CD1c-positive myeloid dendritic cell (primary cell): ENCODE measurements around the gene ZNF365.

Experiments
- DNase-seq: peaks from one replicate; pipeline ENCODE4 v3.0.0-alpha.2; 2016; ENCODE audit errors: extremely low spot score

ZNF365 gene

GRCh38 chr10:62422068-62422590 lies 48.0 kb downstream of the ZNF365 start:
- peak; percentile 9 for DNase-seq

GRCh38 chr10:62424026-62424425 lies 49.9 kb downstream of the ZNF365 start:
- DNase-seq = no peak

- no peak for DNase-seq
Observed at GRCh38 chr10:62426086-62426485, 51.9 kb downstream of the ZNF365 start.

DNA sequence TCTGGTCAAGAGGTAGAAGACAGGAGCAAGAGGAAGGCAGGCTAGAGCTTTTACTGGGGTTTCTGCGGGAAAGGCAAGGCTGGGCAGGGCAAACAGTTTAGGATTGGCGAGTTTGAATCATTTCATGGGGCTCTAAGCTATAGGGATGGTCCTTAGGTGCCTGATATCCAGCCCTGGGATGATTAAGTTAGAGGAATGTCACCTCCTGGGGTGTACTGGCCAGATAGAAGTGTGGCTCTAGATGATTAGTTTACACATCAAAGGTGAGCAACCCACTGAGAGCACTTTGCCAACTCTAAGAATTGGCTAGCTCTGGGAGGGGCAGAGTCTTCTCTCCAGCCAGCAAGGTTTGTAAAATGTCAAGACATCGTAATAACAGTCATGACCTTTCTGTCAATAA lies 52.4 kb downstream of the ZNF365 start:
- DNase-seq = no peak

DNA sequence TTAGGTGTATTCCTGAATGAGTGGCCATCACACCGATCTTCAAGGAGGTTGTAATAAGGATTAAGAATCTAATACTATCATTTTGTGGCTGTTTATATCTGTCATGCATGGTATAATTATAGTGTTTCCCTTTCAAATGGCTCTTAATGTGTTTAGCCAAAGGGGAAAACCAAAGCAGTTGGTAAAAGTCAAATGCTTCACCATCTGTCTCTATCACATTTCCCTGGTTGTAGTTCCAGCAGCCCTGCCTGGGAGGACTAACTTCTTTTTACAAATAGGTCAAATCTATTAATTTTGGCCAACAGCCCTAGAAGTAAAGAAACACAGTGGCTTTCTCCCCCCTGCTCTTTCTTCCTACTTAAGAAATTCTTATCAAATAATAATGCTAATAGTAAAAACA lies 56.7 kb downstream of the ZNF365 start:
- no peak for DNase-seq

DNA sequence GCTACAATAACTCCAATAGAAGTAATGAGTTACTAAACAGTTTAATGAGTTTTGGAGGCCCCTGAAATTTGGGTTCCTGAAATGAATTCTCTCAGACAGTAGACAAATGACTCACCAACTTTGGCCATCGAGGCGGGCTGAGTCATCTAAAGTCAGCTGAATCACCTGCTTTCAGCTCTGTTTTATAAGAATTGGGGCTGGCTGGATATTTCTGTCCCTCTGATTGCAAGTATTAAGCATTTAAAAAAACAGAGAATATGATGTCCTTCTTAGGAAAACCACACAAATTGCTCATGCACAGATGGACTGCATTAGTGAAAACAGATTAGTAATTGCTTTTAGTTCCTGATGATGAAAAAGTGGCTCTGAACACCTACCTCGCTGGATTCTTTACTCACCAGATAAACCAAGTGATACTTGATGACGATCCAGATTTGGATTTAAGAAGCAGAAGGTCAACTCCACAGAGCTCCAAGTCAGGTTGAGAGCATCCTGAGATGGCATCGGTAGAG lies 59.1 kb downstream of the ZNF365 start:
- peak; percentile 83 for DNase-seq

GRCh38 chr10:62433901-62434300 lies 59.7 kb downstream of the ZNF365 start:
- no peak for DNase-seq

DNA sequence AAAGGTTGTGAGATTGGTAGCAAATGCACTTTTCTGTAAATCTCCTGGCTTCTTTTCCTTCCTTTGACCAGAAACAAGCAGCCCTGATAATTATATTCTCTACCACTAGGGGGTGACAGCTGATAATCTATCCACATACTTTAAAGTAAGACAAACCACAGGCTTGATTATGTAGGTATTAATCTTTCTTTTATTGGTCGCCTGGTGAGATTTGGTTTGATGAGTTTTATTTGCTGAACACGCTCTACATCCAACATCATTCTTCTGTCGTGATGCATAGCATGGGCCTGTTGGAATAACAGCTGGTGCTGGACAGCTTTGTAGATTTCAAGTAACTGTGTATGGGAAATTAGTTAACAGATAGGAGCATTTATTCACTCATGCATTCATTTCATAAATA lies 63.5 kb downstream of the ZNF365 start:
- peak; percentile 81 for DNase-seq

- no peak for DNase-seq
Observed at GRCh38 chr10:62442006-62442405, 67.8 kb downstream of the ZNF365 start.

DNA sequence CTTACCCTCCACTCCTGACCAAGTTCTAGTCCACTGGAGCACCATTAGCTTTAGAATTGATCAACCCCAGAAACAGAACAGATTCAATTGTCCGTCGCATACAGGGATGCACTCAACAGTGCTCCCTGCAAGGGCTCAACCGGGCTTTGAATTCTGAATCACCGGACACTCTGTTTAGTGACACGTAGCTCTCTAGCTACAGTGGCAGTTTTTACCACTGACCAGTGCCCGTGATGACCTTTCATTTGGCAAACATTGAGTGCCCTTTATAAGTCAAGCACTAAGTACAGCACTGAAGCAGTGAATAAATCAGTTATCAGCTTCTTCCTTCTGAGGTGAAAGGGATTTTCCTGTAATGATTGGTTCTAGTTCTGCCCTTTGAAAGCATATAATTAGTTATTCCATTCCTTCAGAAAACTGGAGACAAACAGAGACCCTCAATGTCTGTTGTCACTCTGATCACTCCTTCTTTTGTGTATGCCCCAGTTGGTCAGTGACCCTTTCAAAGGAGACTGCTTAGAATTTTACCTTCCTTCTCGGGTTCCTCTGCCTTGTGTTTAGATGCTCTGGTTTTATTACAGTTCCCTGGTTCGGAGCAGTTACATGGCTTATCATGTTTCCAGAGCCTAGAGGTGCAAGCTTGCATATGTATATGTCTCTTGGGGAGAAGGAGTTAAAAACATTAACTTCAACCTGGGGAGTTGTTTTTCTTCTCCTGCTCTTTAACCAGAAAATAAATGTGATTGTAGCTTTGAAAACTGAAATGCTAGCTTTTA lies 68.9 kb downstream of the ZNF365 start:
- DNase-seq = no peak

- no peak for DNase-seq
Observed at GRCh38 chr10:62443866-62444265, 69.7 kb downstream of the ZNF365 start.

GRCh38 chr10:62446627-62447026 lies 72.5 kb downstream of the ZNF365 start:
- no peak for DNase-seq

- DNase-seq = peak; percentile 23
Observed at GRCh38 chr10:62450912-62451610, 76.9 kb downstream of the ZNF365 start.

- DNase-seq = no peak
Observed at GRCh38 chr10:62451611-62451975, 77.4 kb downstream of the ZNF365 start.
